Chondrocyte (in vitro differentiated cells): ENCODE data around the gene TECTB. TPM values are rescaled to one million over a fixed set of nuclear protein-coding genes. Genes with fewer than 3 reads are reported as not detected.

Experiments used
- DNase-seq: peaks from one replicate; pipeline ENCODE4 v3.0.0; 2021; ENCODE audit warnings: mixed read lengths, low spot score
- H3K27ac Mint-ChIP-seq: one replicate; pipeline ENCODE4 v1.8.0; 2021; ENCODE audit warnings: mild to moderate bottlenecking, moderate library complexity, mixed read lengths; ENCODE audit not compliant: unreplicated experiment
- H3K27me3 Mint-ChIP-seq: 2 replicates; pipeline ENCODE4 v1.8.0; 2021; ENCODE audit warnings: low read depth, mixed read lengths
- H3K36me3 Mint-ChIP-seq: 2 replicates; pipeline ENCODE4 v1.8.0; 2021; ENCODE audit warnings: low read depth, mixed read lengths
- H3K4me1 Mint-ChIP-seq: 2 replicates; pipeline ENCODE4 v1.8.0; 2021; ENCODE audit warnings: low read depth, mild to moderate bottlenecking, mixed read lengths
- H3K4me3 Mint-ChIP-seq: one replicate; pipeline ENCODE4 v1.8.0; 2021; ENCODE audit warnings: mild to moderate bottlenecking, moderate library complexity, mixed read lengths; ENCODE audit not compliant: unreplicated experiment
- H3K9me3 Mint-ChIP-seq: 2 replicates; pipeline ENCODE4 v1.8.0; 2021; ENCODE audit warnings: low read depth, mixed read lengths
- CTCF ChIP-seq: fragments of 200-600 bp; sonication (generic); IDR thresholded peaks from 2 replicates; pipeline ENCODE4 v1.5.0; 2021; ENCODE audit warnings: antibody characterized with exemption, mild to moderate bottlenecking, moderate library complexity
- total RNA-seq: library from RNA; stranded (reverse); gene quantifications from 3 replicates; pipeline ENCODE4 v1.2.1, GENCODE V29; 2021

The TECTB gene
- total RNA-seq, 1 donor from 2014 or later: not detected

DNA sequence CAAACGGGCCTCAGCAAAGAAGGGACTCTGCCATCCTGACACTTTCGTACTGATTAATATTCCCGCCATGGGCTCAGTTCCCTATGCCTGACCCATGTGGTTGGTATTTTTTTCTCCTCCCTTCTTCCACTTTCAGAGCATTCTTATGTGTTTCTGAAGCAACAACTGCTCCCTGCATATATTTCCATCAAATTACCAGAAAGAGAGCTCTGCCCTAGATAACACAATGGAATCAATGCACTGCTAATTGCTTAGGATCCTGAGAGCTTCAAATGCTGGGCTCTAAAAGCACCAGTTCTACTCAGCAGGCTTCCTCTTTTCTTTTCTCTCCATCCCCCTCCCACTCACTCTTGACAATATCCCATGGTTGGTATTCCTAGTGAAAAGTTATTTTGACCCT is 5.3 kb downstream of the TECTB start:
- H3K4me1 Mint-ChIP-seq: no peaks in the 10 kb centered on the region
- no peak overlapping the region for H3K4me3 Mint-ChIP-seq
- peaks cover 11% of the 10 kb centered on the region for H3K27me3 Mint-ChIP-seq
- no peak for TF ChIP-seq CTCF
- no peaks in the 10 kb centered on the region for H3K9me3 Mint-ChIP-seq
- H3K27ac Mint-ChIP-seq: no peak overlapping the region
- no peaks in the 10 kb centered on the region for H3K36me3 Mint-ChIP-seq
- no peak for DNase-seq

DNA sequence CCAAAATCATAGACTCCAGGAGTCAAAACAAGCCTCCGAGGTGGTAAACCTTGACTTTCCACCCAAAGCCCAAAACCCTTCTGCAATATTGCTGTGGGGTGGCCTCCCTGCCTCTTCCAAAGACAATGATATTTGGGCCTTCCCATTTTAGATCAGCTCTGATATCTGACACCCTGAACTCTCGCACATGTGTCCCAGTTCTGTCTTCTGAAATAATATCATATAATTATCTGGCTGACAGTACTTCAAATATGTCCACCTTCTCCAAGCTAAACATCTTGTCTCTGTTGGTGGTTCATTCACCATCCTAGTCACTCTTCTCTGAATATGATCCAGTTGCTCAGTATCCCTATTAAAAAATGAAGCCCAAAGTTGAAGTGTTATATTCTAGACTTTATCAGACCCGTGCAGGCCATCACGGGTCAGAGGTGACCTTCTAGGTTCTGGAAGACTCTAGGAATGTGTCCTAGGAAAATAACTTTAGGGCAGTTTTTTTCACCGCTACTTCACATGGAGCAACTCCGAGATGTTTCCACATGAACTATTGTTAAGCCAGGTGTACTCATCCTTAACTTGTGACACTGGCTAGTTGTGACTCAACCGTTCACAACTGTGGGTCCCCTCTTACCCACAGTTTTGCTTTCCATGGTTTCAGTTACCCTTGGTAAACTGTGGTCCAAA is 6.3 kb downstream of the TECTB start:
- Mint-ChIP-seq H3K4me3 (no peak overlapping the region), H3K27me3 (peaks cover 16% of the 10 kb centered on the region), H3K27ac (no peak overlapping the region), H3K9me3 (no peaks in the 10 kb centered on the region), H3K4me1 (no peaks in the 10 kb centered on the region), H3K36me3 (no peaks in the 10 kb centered on the region)
- no peak for TF ChIP-seq CTCF
- no peak for DNase-seq

- Mint-ChIP-seq H3K27me3 (peaks cover 14% of the 10 kb centered on the region), H3K36me3 (no peaks in the 10 kb centered on the region), H3K9me3 (no peaks in the 10 kb centered on the region), H3K4me1 (no peaks in the 10 kb centered on the region), H3K27ac (no peak overlapping the region), H3K4me3 (no peak overlapping the region)
- DNase-seq: no peak
- no peak for TF ChIP-seq CTCF
Observed at GRCh38 chr10:112290054-112290373, 6.8 kb downstream of the TECTB start.

DNA sequence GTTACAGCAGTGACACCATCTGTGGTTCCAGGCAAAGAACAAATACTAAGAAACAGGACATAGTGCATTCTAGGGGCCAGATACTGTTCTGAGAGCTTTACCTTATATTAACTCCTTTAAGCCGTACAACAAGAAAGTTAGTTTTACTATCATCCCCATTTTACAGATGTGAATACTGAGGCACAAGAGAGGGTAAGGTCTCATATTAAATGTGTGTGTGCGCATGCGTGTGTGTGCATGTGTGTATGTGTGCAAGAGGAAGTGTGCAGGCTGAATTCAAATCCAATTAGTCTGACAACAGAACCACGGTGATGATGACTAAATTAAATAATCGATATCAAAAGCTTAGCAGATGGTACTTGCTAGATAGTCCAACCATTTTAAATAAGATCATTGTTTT is 11.0 kb downstream of the TECTB start:
- Mint-ChIP-seq H3K9me3 (no peaks in the 10 kb centered on the region), H3K4me3 (no peak overlapping the region), H3K27me3 (peaks cover 14% of the 10 kb centered on the region), H3K4me1 (peaks cover 17% of the 10 kb centered on the region), H3K36me3 (no peaks in the 10 kb centered on the region), H3K27ac (no peak overlapping the region)
- TF ChIP-seq CTCF: no peak
- DNase-seq: no peak

- no peak for DNase-seq
- Mint-ChIP-seq H3K27ac (peak overlapping the region; percentile 46), H3K9me3 (no peaks in the 10 kb centered on the region)
Observed at GRCh38 chr10:112295853-112296830, 12.9 kb downstream of the TECTB start.

More at GRCh38 chr10:112295853-112296830, 12.9 kb downstream of the TECTB start:
- Mint-ChIP-seq H3K36me3 (no peaks in the 10 kb centered on the region), H3K27me3 (peaks cover 14% of the 10 kb centered on the region), H3K4me3 (no peak overlapping the region), H3K4me1 (peaks cover 17% of the 10 kb centered on the region)
- TF ChIP-seq CTCF: no peak
